GM18909 (cell line): ENCODE measurements around the gene SPTBN2.

ENCODE experiments used
- ATAC-seq: cut with Tn5 transposase; IDR thresholded peaks from one replicate; pipeline ENCODE4 v1.9.1; 2021; ENCODE audit warnings: mild to moderate bottlenecking; ENCODE audit not compliant: unreplicated experiment, poor library complexity

Gene SPTBN2

DNA sequence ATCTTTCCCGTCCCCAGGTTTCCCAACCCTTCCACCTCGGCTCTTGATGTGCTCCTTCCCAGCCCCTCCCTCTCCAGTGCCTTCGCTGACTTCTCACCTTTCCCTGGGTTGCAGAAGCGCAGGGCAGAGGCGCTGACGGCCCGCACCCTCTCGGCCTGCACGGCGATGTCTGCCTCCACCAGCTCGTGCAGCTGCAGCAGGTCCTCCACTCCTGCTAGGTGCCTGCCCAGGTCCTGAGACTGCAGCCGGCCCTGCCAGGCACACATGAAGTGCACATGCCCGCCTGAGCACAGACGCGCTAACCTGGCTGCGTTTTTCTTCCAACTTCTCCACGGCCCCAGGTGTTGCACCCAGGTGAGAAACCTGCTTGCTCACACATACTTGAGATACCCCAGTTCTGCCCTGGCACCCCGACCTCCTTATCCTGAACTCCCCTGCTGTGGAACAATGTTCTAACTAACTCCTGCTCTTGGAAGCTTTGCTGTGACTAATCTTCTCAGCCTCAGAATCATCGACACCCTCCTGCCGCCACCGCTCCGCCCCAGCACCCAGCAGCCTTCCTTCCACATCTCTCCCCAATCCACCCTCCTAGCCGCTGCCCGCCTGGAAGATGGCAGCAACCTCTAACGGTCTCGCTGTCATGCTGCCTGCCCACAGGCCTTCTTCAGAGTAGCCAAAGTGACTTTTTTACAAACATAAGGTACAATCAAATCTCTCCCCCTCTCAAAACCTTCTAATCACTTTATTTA, 23.3 kb downstream of the SPTBN2 start:
- no peak for ATAC-seq

DNA sequence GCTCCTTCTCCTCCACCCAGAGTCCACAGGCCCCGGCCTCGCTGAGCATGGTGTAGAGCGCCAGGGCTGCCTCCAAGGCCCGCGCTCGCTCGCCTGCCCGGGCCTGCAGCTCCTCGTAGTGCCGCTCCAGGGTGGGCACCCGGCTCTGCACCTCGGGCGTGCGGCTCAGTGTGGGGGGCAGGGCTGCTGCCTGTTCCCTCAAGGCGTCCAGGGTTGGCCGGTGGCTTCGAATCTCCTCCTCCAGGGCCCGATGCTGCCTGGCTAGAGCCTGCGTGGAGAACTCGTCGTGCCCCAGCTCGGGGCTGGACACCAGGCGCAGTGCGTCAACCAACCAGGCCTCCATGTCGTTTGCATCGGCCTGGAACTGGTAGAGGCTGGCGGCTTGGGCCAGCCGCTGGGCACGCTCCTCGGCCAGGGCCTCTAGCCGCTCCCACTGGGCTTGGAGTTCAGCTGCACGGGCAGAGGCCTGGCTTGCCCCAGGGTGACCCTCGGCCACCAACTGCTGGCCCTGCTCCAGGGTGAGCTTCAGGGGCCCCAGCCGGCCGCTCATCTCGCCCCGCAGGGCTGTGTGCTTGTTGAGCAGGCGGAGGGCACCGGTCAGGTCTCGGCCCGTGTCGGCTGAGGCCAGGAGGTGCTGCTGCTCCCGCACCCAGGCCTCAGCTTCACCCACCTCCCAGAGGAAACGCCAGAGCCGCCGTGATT, 24.2 kb downstream of the SPTBN2 start:
- no peak for ATAC-seq

DNA sequence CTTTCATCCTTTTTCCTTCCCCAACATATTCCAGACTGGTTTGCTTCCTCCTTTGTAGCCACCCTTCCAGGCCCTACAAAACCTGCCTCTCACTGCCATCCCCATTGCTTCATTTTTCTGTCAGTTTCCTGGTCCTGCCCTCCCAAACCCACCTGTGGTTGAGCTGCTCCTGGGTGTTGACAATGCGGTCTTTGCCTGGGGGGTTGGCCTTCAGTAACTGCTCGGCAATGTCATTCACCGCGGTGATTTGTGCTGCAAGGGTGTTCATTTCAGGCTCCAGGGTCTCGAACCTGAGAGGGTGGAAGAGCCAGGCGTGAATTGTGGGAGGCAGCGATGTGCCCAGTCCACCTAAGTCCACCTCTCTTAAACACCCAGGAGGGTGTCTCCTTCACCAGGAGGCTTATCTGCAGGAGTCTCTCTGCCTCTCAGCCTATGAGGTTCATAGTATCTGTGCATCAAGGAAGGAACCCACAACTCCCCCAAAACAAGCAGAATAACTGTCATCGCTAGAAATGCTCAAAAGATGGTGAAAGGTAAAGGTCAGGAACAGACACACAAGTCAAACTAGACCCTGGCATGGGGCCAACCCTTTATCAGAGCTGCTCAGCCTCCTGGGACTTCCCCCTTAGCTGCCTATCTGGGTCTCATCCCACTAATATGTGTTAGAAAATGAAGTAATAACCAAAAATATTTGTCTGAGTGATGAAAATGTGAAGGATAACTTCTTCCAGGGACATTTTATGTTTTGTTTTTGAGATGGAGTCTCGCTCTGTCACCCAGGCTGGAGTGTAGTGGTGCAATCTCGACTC, 27.4 kb downstream of the SPTBN2 start:
- ATAC-seq = no peak

DNA sequence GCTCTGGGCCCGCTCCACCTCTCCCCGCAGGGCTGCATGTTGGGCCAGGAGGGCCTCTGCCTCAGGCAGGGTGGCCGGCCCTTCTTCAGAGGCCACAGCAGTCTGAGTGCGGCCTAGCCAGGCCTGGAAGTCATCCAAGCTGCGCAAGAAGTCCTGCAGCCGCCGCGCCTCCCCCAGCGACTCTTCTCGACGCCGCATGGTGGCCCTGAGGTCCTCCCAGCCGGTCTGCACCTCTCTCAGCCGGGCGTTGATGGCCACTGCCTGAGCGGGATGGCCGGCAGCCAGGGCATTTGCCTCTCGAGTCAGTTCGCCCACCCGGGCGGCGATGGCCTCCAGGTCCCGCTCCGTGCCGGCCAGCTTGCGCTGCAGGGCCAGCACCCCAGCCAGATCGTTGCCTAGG, 28.3 kb downstream of the SPTBN2 start:
- no peak for ATAC-seq

DNA sequence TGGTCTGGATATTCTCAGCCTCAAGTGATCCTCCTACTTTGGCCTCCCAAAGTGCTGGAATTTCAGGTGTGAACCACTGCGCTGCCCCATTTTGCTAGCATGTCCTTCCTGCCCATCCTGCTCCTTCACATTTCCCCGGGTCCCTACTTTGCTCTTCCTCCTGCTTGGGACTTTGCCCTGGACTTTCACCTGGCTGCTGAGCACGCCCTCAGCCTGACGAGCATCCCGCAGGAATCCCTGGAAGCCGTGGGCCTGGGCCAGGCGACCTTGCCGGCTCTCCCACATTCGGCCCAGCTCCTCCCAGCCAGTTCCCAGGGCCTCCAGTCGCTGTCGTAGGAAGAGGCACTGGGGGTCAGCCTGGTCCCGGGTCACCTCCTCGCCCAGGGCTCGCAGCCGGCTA, 28.7 kb downstream of the SPTBN2 start:
- ATAC-seq = no peak

DNA sequence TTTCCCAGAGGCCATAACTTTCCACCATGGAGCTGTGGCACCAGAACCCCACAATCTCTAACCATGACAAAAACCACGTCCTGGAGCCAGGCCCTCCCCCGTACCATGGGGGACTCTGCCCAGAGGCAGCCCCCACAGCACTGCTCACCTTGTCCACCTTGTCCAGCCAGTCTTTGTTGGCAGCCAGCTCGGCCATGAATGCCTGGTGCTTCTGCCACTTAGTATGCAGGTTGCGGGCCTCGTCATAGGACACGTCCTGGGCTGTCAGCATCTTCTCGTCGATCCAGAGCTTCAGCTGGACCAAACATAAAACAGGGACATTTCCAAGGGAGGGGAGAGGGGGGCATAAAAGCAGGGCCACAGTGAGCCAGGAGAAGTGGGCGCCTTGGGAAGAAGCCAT, 30.5 kb downstream of the SPTBN2 start:
- no peak for ATAC-seq

DNA sequence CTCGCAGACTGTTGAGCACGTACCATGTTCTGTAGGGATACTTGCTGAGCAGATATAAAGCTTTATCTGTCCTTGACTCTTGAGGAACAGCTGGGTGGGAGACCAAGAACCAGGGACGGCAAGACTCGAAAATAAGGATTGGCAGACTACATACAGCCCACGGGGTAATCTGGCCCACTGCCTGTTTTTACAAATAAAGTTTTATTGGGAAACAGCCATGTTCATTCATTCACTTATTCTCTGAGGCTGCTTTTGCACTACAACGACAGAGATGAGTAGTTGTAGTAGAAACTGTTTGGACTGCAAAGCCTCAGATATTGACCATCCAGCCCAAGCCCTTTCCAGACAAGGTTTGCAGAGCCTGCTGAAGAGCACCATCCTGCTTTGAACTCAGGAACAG, 31.0 kb downstream of the SPTBN2 start:
- ATAC-seq = no peak

DNA sequence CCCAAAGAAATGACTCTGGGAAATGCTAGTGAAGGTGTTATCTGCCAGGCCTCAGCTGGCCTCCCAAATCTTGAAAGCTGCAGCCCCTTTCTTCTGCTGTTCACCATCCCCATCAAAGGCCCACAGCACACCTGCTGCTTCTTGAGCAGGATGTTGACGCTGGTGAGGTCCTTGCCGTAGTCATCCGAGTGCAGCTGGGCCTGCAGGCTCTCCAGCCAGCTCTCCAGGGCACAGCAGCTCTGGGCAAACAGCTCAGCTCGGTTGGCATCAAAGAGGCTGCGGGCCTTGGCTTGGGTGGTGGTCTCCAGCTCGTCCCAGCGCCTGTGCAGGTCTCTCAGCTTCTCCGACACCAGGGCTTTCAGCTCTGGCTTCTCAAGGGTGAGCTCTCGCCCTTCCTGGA, 32.9 kb downstream of the SPTBN2 start:
- ATAC-seq = no peak

DNA sequence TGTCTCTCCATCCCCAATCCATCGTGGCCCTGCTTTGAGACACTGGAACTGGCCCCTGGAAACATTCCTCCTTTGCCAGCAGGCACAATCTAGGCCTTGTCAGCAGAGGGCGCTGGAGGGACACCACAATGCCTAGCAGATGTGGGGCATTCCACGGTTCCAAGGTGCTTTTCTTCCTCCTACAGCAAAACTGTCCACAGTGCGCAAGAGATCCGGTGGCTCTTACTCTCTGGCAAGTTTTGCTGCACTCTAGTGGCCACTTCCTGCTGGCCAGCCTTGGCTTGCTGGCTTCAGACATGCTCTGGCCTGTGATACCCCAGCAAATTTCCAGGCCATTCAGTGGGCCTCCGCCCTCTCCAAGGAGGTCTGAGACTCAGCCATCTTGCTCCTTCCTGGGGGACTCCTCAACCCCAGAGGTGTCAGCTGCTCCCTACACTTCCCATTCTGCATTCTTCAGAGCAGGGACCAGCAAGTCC, 34.2 kb downstream of the SPTBN2 start:
- no peak for ATAC-seq

DNA sequence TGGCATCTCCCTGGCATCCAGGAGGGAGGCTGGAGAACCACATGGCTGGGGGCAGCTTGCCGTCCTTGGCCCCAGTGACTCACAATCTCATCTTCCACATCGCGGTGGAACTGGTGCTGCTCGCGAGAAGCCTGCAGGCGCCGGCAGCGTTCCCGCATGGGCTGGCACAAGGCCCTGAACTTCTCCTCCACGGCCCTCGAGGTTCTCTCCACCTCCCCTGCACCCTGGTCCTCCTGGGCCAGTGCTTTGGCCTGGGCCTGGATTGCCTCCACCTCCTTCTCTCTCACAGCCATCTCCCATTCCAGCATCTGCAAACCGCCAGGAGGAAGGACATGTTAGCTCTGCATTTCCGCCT, 35.0 kb downstream of the SPTBN2 start:
- ATAC-seq = no peak

DNA sequence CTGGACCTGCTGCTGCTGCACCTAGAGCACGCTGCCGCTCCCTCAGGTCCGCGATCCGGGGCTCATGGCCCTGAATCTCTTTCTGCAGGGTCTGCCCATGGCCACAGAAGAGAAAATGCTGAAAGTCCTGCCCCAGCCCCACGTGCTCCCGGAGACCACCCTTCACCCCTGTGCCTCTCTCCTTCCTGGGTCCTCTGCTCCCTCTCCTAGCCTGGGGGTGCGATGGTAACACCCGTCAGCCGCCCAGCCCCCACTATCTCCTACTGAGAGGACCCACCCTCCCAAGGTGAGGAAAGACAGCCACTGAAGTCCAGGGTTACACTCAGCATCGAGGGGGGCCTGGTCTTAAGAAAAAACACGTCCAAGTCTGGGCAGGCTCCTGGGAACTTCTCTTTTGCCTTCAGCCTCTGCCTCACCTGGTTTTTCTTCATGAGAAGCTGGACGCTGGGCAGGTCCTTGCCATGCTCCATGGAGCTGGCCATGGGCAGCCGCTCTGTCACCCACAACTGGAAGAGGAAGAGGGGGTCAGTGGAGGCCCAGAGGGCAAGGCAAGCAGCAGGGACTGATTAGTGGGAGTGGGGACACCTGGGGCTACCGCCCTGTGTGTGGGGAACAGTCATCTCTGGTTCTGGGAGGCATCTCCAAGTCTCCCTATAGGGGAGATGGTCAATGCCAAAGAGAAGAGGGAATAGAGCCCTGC, 35.5 kb downstream of the SPTBN2 start:
- no peak for ATAC-seq

DNA sequence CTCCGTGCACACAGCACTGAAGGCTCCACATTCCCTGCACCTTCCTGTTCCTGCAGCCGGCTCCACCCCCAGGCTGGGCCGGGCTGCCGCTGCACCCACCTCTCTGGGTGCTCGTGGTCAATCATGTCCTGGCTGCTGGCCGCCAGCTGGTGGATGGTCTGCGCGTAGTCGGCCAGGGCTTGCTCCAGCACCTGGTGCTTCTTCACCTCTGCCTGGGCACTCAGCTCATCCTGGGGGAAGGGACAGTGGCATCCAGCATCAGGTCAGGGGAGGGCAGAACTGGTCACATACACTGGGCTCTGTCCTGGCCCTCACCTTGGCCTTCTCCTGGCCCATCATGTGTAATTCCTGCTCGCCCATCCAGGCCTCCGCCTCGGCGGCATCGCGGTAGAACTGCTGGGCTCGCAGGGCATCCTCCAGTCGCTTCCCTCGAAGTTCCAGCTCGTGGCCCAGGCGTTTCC, 36.1 kb downstream of the SPTBN2 start:
- no peak for ATAC-seq

DNA sequence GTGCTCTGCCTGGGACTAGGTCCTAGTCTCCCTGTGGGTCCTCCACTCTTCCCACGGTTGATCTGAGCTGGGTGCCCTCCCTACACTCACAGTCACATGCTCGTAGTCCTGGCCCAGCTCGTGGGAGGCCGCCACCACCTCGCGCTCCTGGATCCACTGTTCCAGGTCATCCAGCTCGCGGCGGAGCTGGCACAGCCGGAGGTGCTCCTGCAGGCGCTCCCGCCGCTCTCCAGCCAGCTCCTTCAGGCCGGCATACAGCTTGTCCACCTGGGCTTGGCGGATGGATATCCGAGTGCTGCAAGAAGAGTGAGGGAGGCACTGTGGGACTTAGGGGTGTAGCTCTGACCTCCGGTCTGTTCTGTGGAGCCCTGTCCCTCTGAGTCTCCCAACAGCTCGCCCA, 36.6 kb downstream of the SPTBN2 start:
- ATAC-seq = no peak

DNA sequence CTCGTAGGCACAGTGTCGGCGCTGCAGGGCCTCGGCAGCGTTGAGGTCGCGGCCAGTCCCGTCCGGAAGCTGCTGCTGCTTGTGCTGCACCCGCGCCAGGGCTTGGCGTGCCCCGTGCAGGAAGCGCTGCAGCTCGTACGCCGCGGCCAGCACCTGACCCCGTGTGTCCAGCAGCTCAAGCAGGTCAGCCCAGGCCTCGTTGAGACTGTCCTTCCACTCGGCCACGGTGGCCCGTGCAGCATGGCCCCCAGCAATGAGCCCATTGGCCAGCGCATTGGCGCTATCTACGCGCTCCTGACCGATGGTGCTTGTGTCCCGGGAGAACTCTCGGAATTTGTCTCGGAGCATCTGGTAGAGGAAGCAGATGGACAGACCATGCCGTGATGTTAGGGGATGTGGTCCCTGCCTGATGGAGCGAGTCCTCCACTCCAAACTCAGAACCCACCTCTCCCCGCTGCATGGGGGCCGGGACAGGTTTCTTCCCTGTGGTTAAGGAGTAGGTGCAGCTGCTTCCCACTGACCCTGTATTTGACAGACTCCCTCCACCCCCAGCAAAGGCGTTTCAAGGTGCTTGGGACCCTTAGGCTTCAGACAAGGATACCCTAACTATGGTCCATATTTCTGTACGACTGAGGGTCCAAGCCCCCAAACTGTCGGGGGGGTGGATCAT, 37.6 kb downstream of the SPTBN2 start:
- no peak for ATAC-seq

DNA sequence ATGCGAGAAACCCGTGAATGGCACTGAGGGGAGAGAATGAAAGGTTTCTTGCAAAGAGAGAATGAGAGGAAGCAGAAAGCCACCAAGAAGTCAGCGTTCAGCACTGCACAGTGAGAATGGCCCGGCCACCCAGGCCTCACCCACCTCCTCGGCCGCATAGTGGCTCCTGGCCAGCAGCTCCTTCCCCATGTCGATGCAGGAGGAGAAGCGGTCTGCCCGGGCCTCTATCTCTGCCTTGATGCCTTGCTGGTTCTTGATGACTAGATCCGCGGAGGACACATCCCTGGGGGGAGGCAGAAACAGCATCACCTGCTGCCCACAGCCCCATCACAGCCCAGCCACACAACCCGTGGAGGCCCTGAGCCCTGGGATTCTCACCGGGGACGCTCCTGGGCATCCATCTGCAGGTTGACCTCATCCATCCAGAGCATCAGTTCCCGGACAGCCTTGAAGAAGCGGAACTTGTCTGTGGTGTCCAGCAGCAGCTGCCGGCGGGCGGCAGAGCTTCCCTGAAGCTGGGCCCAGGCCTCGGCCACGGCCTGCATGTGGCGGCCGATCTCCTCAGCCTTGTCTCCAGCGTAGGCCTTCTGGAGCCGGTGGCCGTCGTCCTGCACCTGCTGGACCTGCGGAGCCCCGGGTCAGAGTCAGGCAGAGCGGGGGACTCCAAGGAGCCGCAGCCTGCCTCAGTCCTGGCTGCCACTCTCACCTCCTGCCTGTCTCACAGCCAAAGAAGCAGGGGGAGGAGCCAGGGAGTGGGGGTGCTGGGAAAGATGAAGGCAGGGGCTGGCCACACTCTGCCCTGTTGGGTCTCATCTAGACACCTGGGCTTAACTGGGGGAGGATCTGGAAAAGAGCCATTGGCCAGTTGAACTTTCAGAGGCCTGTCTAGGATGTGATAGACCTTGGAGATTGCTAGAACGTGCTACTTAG, 39.1 kb downstream of the SPTBN2 start:
- ATAC-seq = no peak

DNA sequence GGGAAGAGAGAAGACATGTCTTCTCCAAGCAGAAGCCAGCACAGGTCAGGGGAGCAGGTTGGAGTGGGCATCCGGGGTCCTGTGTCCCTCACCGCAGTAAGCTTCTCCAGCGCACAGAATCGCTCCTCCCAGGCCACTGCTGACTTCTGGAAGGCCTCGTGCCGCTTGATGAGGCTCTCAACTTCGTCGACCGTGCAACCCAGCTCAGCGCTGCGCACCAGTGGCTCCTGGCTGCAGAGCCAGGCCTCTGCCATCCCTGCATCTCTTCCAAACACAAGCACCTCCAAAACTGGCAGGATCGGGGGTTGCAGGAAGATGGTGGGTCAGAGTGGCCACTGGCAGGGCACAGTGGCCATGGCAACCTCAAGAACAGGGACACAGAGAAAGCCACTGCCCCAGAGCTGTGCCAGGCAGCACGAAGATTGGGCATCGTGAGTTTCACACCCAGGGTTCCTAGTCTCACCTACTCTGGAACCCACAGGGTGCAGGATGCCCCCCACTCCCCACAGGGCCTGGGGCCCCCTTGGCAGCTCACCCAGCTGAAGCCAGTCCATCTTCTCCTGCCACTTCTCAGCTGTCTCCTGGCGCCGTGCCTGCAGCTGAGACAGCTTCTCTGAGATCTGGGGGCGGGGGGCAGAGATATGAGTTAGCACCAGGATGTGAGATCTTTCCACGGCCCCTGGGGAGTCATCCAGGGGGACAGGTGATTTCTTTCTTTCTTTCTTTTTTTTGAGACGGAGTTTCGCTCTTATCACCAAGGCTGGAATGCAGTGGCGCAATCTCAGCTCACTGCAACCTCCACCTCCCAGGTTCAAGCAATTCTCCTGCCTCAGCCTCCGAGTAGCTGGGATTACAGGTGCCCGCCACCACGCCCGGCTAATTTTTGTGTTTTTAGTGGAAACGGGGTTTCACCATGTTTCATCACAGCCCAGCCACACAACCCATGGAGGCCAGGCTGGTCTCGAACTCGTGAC, 40.2 kb downstream of the SPTBN2 start:
- ATAC-seq = no peak

DNA sequence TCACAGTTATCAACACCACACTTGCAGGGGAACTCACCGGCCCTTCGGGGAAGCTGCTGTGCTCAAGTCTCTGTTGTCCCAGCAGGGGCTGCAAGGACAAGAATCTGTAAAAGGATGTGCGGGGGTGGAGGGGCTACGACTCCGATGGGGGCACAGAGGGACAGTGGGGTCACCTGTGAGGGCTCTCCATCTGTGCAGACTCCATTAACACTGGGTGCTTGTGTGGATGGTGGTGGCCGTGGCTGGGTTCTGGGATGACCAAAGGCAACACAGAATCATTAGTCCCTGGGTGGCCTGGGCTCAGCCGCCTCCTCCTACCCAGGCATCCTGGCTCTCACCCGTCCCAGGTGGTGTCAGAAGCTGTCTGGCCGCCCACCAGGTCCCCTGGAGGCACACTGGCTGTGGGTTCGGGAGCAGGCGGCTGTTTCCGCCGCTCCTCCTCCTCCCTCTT, 41.2 kb downstream of the SPTBN2 start:
- no peak for ATAC-seq
